RWPE1 (cell line): ENCODE measurements around the gene PKD1L1.

Source experiments
- CTCF ChIA-PET: fragments of 350-600 bp; sonication (Branson Sonifier 250); formaldehyde crosslinking; extraction: SDS; loops from one replicate; lab custom pipeline; 2021; lab: Yijun Ruan, JAX
- POLR2A ChIA-PET: fragments of 400-600 bp; formaldehyde crosslinking; extraction: SDS; loops from one replicate; lab custom pipeline; 2020; ENCODE audit warnings: antibody characterized with exemption; ENCODE audit not compliant: low non-redundant PET; lab: Yijun Ruan, JAX
- DNase-seq: peaks from one replicate; pipeline ENCODE4 v3.0.0; 2012; ENCODE audit warnings: low spot score
- H3K27ac ChIP-seq: fragments of 450-650 bp; 2 replicates; pipeline ENCODE4 v1.5.1; 2017
- CTCF ChIP-seq: fragments of 450-650 bp; conservative IDR thresholded peaks from 2 replicates; pipeline ENCODE4 v1.5.1; 2017; ENCODE audit warnings: low read depth, mild to moderate bottlenecking

PKD1L1 gene

DNA sequence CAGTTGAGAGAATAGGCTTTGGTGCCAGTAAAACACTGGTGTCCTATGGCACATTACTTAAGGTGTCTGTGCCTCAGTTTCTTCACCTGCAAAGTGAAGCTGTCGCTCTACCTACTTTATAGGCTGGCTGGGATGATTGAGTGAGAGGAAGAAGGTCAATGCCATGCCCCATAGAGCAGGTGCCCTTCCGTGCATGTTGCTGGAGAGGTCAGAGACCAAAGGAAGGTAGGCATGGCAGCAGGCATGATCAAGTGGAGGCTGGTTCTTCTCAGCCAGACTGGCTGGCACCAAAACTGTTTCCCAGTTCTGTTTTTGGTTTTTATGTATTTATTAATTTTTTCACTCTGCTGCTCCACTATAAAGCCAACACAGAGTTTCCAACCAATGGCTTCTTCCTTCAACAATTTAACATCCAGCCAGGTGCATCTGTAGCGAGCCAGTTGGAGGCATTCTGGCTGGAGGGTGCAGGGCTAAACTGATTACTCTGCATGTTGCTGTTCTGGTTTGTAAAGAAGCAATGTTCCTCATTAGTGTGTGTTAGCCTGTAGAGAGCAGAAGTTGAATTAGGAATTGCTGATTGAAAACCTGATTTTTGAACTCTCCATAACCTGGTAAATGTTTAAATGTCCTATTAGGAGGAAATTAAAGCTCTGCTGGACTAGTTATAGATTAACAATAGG is 222.1 kb downstream of the PKD1L1 start:
- ChIA-PET CTCF (no interaction called here), POLR2A (no interaction called here)
- no peak for DNase-seq
- TF ChIP-seq CTCF: no peak
- H3K27ac ChIP-seq: no peak overlapping the region

DNA sequence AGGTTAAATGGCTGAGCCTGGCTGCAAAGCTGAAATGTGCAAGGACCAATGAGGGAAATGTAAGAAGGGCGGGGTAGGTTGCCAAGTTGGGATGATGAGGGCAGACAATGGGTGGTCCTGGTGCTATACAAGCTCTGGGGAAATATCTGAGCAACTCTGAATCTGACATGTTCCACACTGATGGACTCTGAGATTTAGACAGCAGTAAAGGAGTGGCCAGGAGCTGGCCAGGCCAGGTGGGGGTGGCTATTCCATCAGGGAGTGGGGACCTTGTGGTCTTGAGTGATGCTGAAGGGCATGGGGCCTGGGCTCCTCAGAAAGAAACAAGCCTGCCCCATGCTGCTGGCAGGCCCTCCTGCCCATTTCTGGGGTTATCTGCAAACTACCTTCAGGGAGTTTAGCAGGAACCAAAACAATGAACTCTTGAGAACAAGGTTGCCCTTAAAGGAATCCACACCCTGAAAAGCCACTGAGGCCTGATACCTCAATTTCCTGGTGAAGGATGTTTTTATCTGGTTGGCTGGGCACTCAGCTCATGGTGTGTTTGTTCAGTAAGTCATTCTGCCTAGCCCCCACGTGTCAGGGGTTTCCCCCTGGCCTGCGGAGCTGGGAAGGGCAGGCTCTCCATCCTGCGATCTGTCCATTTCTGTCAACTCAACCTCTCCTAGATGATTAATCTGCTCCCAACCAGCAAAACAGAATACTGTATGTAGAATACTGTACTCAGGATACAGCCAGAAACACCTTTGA is 223.1 kb downstream of the PKD1L1 start:
- H3K27ac ChIP-seq: no peak overlapping the region
- TF ChIP-seq CTCF: no peak
- POLR2A ChIA-PET: no interaction called here
- DNase-seq: peak; percentile 31
- CTCF ChIA-PET: no interaction called here
